BLaER1 treated with 17β-estradiol and CSF1 and Interleukin-3, amounts not matched to agents 10 nM and 100 nM (cell line): ENCODE results near the gene SNTN.

Source experiments
- H3K27ac ChIP-seq, 11 experiments: shearing (Covaris generic); formaldehyde crosslinking; 2 replicates each; pipeline ENCODE4 v1.8.1; 2022
- H3K27me3 ChIP-seq, 11 experiments: shearing (Covaris generic); formaldehyde crosslinking; 2 replicates each; pipeline ENCODE4 v1.8.1; 2022
- H3K36me3 ChIP-seq, 11 experiments: shearing (Covaris generic); formaldehyde crosslinking; 2 replicates each; pipeline ENCODE4 v1.8.1; 2022
- H3K4me1 ChIP-seq, 10 experiments: shearing (Covaris generic); formaldehyde crosslinking; 2 replicates each; pipeline ENCODE4 v1.8.1; 2022
- H3K4me2 ChIP-seq, 11 experiments: shearing (Covaris generic); formaldehyde crosslinking; 2 replicates each; pipeline ENCODE4 v1.8.1; 2022
- H3K4me3 ChIP-seq, 10 experiments: shearing (Covaris generic); formaldehyde crosslinking; 2 replicates each; pipeline ENCODE4 v1.8.1; 2022
- H3K9ac ChIP-seq, 11 experiments: shearing (Covaris generic); formaldehyde crosslinking; 2 replicates each; pipeline ENCODE4 v1.8.1; 2022
- H3K9me3 ChIP-seq, 11 experiments: shearing (Covaris generic); formaldehyde crosslinking; replicated peaks in 1 of 11; 2 replicates each; pipeline ENCODE4 v1.8.1; 2022
- H4K20me1 ChIP-seq, 11 experiments: shearing (Covaris generic); formaldehyde crosslinking; 2 replicates each; pipeline ENCODE4 v1.8.1; 2022
- Cebpa-rat ChIP-seq, 11 experiments: shearing (Covaris generic); IDR thresholded peaks; 2 replicates each; pipeline ENCODE4 v1.8.1; 2022

The SNTN gene

DNA sequence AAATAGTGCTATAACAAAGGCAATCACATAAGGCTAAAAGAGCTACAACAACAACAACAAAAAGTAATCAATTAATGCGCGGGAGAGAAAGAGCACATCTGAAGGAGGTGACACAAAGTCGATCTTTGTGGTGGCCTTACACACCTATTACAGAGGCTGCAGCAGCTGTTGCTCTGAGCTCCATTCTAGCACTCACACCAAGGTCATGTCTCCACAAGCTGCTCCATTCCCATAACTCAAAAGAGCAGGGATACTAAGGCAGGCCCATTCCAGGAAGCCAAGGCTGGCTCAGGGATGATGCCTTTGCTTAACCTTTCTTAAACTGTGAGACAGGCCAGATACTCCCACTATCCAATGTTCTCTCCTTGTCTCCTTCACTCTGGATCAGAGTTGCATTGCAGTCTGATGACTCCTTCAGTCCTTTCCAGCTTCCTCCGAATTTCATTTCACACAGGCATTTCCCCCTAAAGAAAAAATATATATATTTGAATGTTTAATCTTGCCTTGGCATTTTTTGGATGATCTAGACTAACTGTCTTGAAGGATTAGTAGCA is 52.7 kb downstream of the SNTN start:
- no peak for TF ChIP-seq Cebpa-rat (IDR thresholded peaks at IDR 0.05)
- Histone ChIP-seq H3K36me3 (no peaks in the 10 kb centered on the region), H3K4me3 (no peak overlapping the region), H3K4me1 (no peaks in the 10 kb centered on the region), H3K9me3 (0 out of 22 replicates have a peak, but pooled peaks cover 0 to 7% (median 0%) of the 10 kb centered on the region in 11 experiments), H3K27ac (no peak overlapping the region), H3K4me2 (no peak overlapping the region), H3K9ac (no peak overlapping the region), H3K27me3 (no peaks in the 10 kb centered on the region), H4K20me1 (no peaks in the 10 kb centered on the region)

- no peaks in the 10 kb centered on the region for H3K9me3 ChIP-seq
Measured at GRCh38 chr3:63706321-63707085, 54.0 kb downstream of the SNTN start.

DNA sequence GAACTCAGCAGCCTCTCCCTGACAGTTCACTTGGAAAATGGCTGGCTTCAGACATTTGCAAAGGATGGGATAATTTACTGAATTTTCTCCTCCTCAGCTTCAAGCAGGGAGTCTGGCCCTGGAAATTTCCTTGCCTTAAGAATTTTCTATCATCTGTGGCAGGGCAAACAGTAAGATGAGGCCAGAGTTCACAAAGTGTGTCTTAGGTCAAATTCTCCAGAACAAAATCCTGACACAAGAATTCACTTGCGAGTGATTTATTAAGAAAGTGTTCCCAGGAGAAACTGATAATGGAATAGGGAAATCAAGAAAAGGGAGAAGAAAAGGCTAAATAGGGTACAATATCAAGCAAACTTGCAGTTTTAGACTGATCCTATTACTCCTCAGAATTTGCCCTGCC is 55.3 kb downstream of the SNTN start:
- no peak overlapping the region for H3K9ac ChIP-seq

More at GRCh38 chr3:63706321-63707085, 54.0 kb downstream of the SNTN start:
- Histone ChIP-seq H3K9ac (no peak overlapping the region), H3K27me3 (no peaks in the 10 kb centered on the region), H3K4me3 (no peak overlapping the region), H4K20me1 (no peaks in the 10 kb centered on the region), H3K4me1 (no peaks in the 10 kb centered on the region), H3K27ac (no peak overlapping the region), H3K4me2 (no peak overlapping the region), H3K36me3 (no peaks in the 10 kb centered on the region)
- no peak for TF ChIP-seq Cebpa-rat (IDR thresholded peaks at IDR 0.05)

DNA sequence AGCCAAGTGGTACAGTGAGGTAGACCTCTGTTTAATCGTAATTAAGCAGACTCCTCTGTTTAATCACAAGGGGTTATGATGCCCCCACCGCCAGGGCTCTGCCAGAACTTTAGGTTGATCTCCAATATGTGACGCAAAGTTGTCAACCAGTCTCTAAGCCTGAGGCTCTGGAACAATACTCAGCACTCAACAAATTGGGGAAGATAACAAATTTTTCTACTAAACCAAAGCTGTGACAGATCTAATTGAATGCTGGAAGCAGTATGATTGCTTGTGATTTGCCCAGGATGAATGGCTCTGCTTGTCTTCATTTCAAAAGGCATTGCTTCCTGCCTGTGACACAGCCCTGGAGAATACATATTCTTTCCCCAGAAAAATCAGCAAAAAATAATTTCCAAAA is 57.1 kb downstream of the SNTN start:
- no peak overlapping the region for H3K4me3 ChIP-seq
- no peak for TF ChIP-seq Cebpa-rat (IDR thresholded peaks at IDR 0.05)
- H3K27ac ChIP-seq, result no peak overlapping the region
- no peaks in the 10 kb centered on the region for H3K9me3 ChIP-seq
- no peaks in the 10 kb centered on the region for H4K20me1 ChIP-seq
- H3K36me3 ChIP-seq, result no peaks in the 10 kb centered on the region
- no peaks in the 10 kb centered on the region for H3K27me3 ChIP-seq
- no peak overlapping the region for H3K9ac ChIP-seq
- no peaks in the 10 kb centered on the region for H3K4me1 ChIP-seq
- H3K4me2 ChIP-seq, result no peak overlapping the region

More for the DNA sequence above, 55.3 kb downstream of the SNTN start:
- no peaks in the 10 kb centered on the region for H4K20me1 ChIP-seq
- H3K4me2 ChIP-seq, result no peak overlapping the region
- no peak for TF ChIP-seq Cebpa-rat (IDR thresholded peaks at IDR 0.05)
- no peak overlapping the region for H3K27ac ChIP-seq
- H3K4me1 ChIP-seq, result no peaks in the 10 kb centered on the region
- no peaks in the 10 kb centered on the region for H3K36me3 ChIP-seq
- no peaks in the 10 kb centered on the region for H3K9me3 ChIP-seq
- H3K27me3 ChIP-seq, result no peaks in the 10 kb centered on the region
- no peak overlapping the region for H3K4me3 ChIP-seq
